Mesendoderm (in vitro differentiated cells): Measurements from ENCODE around the gene ACSS2.
A peak's percentile ranks its signal among the peaks of the same experiment; 100 is the strongest.

ENCODE experiments used
- DNase-seq: peaks from one replicate; pipeline ENCODE4 v3.0.0; 2013
- H2AK5ac ChIP-seq: 2 replicates; pipeline ENCODE4 v1.6.1; 2013; ENCODE audit warnings: low read length, inconsistent platforms
- H2BK120ac ChIP-seq: 2 replicates; pipeline ENCODE4 v1.6.1; 2013; ENCODE audit warnings: low read depth, mild to moderate bottlenecking, low read length, moderate library complexity, mixed read lengths
- H2BK15ac ChIP-seq: replicated peaks from 2 replicates; pipeline ENCODE4 v1.6.1; 2013; ENCODE audit warnings: low read depth, mild to moderate bottlenecking, moderate library complexity
- H2BK5ac ChIP-seq: 2 replicates; pipeline ENCODE4 v1.6.1; 2013; ENCODE audit warnings: low read length, inconsistent platforms
- H3K18ac ChIP-seq: 2 replicates; pipeline ENCODE4 v1.6.1; 2013; ENCODE audit warnings: mild to moderate bottlenecking, low read length, mixed read lengths
- H3K23ac ChIP-seq: one replicate; pipeline ENCODE4 v1.6.1; 2013; ENCODE audit warnings: low read length
- H3K27ac ChIP-seq: 2 replicates; pipeline ENCODE4 v1.5.1; 2013; ENCODE audit warnings: low read depth, mild to moderate bottlenecking, inconsistent platforms, low read length, moderate library complexity
- H3K27me3 ChIP-seq: 2 replicates; pipeline ENCODE4 v1.6.1; 2013; ENCODE audit warnings: low read length, control low read depth, mild to moderate bottlenecking, inconsistent platforms; ENCODE audit not compliant: insufficient read depth, poor library complexity
- H3K36me3 ChIP-seq: 2 replicates; pipeline ENCODE4 v1.6.1; 2013; ENCODE audit warnings: low read length, inconsistent platforms; ENCODE audit not compliant: control insufficient read depth, insufficient read depth
- H3K4ac ChIP-seq: one replicate; pipeline ENCODE4 v1.6.1; 2013; ENCODE audit warnings: low read depth, mild to moderate bottlenecking, low read length, moderate library complexity
- H3K4me1 ChIP-seq: 2 replicates; pipeline ENCODE4 v1.6.1; 2013; ENCODE audit warnings: low read depth, low read length, inconsistent platforms; ENCODE audit not compliant: control insufficient read depth
- H3K4me2 ChIP-seq: 2 replicates; pipeline ENCODE4 v1.6.1; 2013; ENCODE audit warnings: low read length
- H3K4me3 ChIP-seq: 2 replicates; pipeline ENCODE4 v1.5.1; 2013; ENCODE audit warnings: mild to moderate bottlenecking, low read length
- H3K56ac ChIP-seq: one replicate; pipeline ENCODE4 v1.6.1; 2013; ENCODE audit warnings: low read length
- H3K79me1 ChIP-seq: 2 replicates; pipeline ENCODE4 v1.6.1; 2013; ENCODE audit warnings: low read length, inconsistent platforms
- H3K79me2 ChIP-seq: 2 replicates; pipeline ENCODE4 v1.6.1; 2013; ENCODE audit warnings: mild to moderate bottlenecking, low read length; ENCODE audit not compliant: control insufficient read depth, insufficient read depth
- H3K9ac ChIP-seq: 2 replicates; pipeline ENCODE4 v1.6.1; 2013; ENCODE audit warnings: low read length, inconsistent platforms
- H4K5ac ChIP-seq: one replicate; pipeline ENCODE4 v1.6.1; 2013; ENCODE audit warnings: low read length
- H4K8ac ChIP-seq: one replicate; pipeline ENCODE4 v1.6.1; 2013; ENCODE audit warnings: low read depth, mild to moderate bottlenecking, control low read depth, low read length, moderate library complexity
- WGBS: extraction: QIAGEN DNeasy Blood & Tissue Kit; methylation state at CpG from one replicate; pipeline ENCODE4 v1.1.7; 2013; ENCODE audit warnings: low lambda C conversion rate, missing lambda C conversion rate; ENCODE audit not compliant: insufficient coverage; ENCODE audit errors: extremely low coverage; 5-methylcytosine and 5-hydroxymethylcytosine counted together

Gene ACSS2

DNA sequence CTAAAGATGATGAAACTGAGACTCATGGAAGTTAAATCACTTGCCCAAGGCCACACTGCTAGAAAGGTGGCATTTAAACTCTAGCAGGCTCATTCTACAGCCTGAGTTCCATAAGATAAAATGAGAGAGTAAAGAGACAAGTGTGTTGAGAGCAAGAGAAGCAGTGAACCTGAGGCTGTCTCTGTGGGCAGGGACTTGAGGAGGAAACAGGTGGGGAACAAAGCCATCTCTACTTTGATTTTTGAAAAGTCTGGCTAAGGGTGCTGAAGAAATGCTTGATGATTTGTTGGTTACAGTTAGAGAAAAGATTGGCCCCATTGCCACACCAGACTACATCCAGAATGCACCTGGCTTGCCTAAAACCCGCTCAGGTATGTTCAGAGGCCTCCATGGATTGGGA is 50.2 kb downstream of the ACSS2 start:
- Histone ChIP-seq H4K5ac (no peak overlapping the region), H3K36me3 (peaks cover 5% of the 10 kb centered on the region), H2BK120ac (no peak overlapping the region), H3K56ac (no peak overlapping the region), H2BK5ac (no peak overlapping the region), H3K79me2 (no peaks in the 10 kb centered on the region), H3K4me3 (no peak overlapping the region), H2AK5ac (no peak overlapping the region), H3K23ac (no peak overlapping the region), H3K27me3 (no peaks in the 10 kb centered on the region), H2BK15ac (no peak overlapping the region), H3K4me2 (no peak overlapping the region), H3K4me1 (no peaks in the 10 kb centered on the region), H3K79me1 (no peaks in the 10 kb centered on the region), H3K18ac (no peak overlapping the region), H3K9ac (no peak overlapping the region), H3K27ac (no peak overlapping the region), H4K8ac (no peak overlapping the region), H3K4ac (no peak overlapping the region)
- no peak for DNase-seq
- WGBS: no CpG with 5 or more reads among the region's 1 CpG

DNA sequence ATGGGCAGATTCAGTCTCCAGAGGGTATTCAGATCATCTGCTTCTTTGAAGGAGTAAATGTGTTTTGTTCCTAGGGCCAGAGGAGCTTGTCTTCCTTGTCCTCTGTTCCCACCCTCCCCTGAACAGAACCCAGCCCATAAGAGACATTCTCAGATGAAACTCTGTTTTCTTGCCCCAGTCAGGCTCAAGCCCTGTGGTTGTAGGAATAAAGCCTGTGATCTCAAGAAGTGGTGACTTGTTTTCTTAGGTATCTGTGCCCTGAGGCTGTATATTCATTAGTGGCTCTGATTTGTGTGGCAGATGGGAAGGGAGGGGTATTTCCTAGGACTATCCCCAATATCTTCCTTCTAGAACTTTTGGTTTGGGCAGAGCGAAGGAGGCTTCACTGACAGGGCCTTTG is 51.3 kb downstream of the ACSS2 start:
- H4K5ac ChIP-seq: no peak overlapping the region
- H2BK120ac ChIP-seq: no peak overlapping the region
- no peak overlapping the region for H3K23ac ChIP-seq
- H3K9ac ChIP-seq: no peak overlapping the region
- no peak overlapping the region for H3K4me2 ChIP-seq
- WGBS: no CpG with 5 or more reads among the region's 1 CpG
- no peak overlapping the region for H3K4me3 ChIP-seq
- H3K36me3 ChIP-seq: peaks cover 5% of the 10 kb centered on the region
- H3K79me1 ChIP-seq: no peaks in the 10 kb centered on the region
- no peaks in the 10 kb centered on the region for H3K4me1 ChIP-seq
- no peak overlapping the region for H3K4ac ChIP-seq
- no peak overlapping the region for H2BK15ac ChIP-seq
- H3K79me2 ChIP-seq: no peaks in the 10 kb centered on the region
- H3K18ac ChIP-seq: no peak overlapping the region
- H2BK5ac ChIP-seq: no peak overlapping the region
- H3K56ac ChIP-seq: no peak overlapping the region
- H4K8ac ChIP-seq: no peak overlapping the region
- H3K27ac ChIP-seq: no peak overlapping the region
- no peaks in the 10 kb centered on the region for H3K27me3 ChIP-seq
- DNase-seq: peak; percentile 60
- H2AK5ac ChIP-seq: no peak overlapping the region

- no peak for DNase-seq
- no peak overlapping the region for H3K4me2 ChIP-seq
- peaks cover 5% of the 10 kb centered on the region for H3K36me3 ChIP-seq
- H2BK15ac ChIP-seq: no peak overlapping the region
- no peak overlapping the region for H3K23ac ChIP-seq
- H2AK5ac ChIP-seq: no peak overlapping the region
- no peaks in the 10 kb centered on the region for H3K4me1 ChIP-seq
- H4K8ac ChIP-seq: no peak overlapping the region
- no CpG with 5 or more reads among the region's 2 CpGs for WGBS
- H2BK120ac ChIP-seq: no peak overlapping the region
- H3K27ac ChIP-seq: no peak overlapping the region
- H3K18ac ChIP-seq: no peak overlapping the region
- no peaks in the 10 kb centered on the region for H3K27me3 ChIP-seq
- H2BK5ac ChIP-seq: no peak overlapping the region
- no peak overlapping the region for H3K56ac ChIP-seq
- H3K4ac ChIP-seq: no peak overlapping the region
- no peaks in the 10 kb centered on the region for H3K79me2 ChIP-seq
- no peak overlapping the region for H3K9ac ChIP-seq
- H4K5ac ChIP-seq: no peak overlapping the region
- no peaks in the 10 kb centered on the region for H3K79me1 ChIP-seq
- no peak overlapping the region for H3K4me3 ChIP-seq
Observed at GRCh38 chr20:34928411-34928810, 52.0 kb downstream of the ACSS2 start.

- Histone ChIP-seq H2AK5ac (no peak overlapping the region), H3K27ac (no peak overlapping the region), H3K18ac (no peak overlapping the region), H3K9ac (no peak overlapping the region), H3K79me1 (no peaks in the 10 kb centered on the region), H3K4me1 (no peaks in the 10 kb centered on the region), H4K5ac (no peak overlapping the region), H2BK15ac (no peak overlapping the region), H4K8ac (no peak overlapping the region), H3K4ac (no peak overlapping the region), H3K4me3 (no peak overlapping the region), H3K56ac (no peak overlapping the region), H3K23ac (no peak overlapping the region), H3K27me3 (no peaks in the 10 kb centered on the region), H3K79me2 (no peaks in the 10 kb centered on the region), H2BK120ac (no peak overlapping the region), H3K36me3 (peaks cover 7% of the 10 kb centered on the region), H3K4me2 (no peak overlapping the region), H2BK5ac (no peak overlapping the region)
- no CpG with 5 or more reads among the region's 7 CpGs for whole genome bisulfite sequencing
- DNase-seq: no peak
Observed at GRCh38 chr20:34931771-34932170, 55.4 kb downstream of the ACSS2 start.

DNA sequence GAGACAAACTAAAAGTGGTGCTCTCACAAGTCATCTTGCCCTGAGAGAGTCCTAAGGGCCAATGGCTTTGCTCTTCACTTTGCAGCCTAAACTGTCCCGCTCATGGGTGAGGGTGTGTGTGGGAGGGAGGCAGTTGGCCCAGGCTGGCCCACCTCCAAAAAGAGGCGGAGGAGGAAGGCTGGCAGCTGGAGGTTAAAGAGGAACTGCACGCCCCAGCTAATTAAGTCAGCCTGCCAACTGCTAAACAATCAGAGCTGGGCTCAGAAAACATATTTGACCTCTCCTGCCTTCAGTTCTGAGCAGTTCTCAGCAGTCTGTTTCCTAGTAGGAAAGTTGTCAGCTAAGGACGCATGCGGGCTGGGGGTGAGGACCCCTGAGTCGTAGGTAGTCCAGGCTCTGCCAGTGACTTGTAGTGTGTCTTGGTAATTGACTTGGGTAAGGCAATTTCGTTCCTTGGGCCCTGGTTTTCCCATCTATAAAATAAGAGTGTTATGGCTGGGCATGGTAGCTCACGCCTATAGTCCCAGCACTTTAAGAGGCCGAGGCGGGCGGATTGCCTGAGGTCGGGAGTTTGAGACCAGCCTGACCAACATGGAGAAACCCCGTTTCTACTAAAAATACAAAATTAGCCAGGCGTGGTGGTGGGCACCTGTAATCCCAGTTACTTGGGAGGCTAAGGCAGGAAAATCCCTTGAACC is 62.2 kb downstream of the ACSS2 start:
- Histone ChIP-seq H3K27ac (no peak overlapping the region), H3K56ac (no peak overlapping the region), H3K9ac (no peak overlapping the region), H3K4me2 (no peak overlapping the region), H3K18ac (no peak overlapping the region), H3K36me3 (peaks cover 2% of the 10 kb centered on the region), H2BK15ac (no peak overlapping the region), H4K8ac (no peak overlapping the region), H2AK5ac (no peak overlapping the region), H4K5ac (no peak overlapping the region), H2BK5ac (no peak overlapping the region), H3K4me1 (no peaks in the 10 kb centered on the region), H3K23ac (no peak overlapping the region), H2BK120ac (no peak overlapping the region), H3K27me3 (no peaks in the 10 kb centered on the region), H3K4ac (no peak overlapping the region), H3K4me3 (no peak overlapping the region), H3K79me2 (no peaks in the 10 kb centered on the region), H3K79me1 (no peaks in the 10 kb centered on the region)
- WGBS: no CpG with 5 or more reads among the region's 14 CpGs
- no peak for DNase-seq

DNA sequence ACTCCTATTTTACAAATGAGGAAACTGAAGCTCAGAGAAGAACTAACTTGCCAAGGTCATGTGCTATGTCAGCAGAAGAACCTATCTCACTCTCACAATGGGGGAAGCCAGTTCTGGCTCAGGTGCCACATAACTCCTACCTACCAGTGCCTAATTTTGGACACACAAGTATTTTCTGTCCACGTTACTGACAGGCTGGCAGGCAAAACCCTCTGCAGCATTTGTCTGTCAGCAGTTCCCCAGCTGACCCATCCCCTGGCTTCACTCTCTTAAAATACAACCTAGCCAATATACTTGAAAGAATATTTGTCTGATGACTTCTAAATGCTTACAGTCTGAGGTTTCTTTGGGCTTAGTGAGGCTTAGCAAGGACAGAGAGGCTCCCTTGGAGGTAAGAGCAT is 63.7 kb downstream of the ACSS2 start:
- Histone ChIP-seq H3K27ac (no peak overlapping the region), H3K27me3 (no peaks in the 10 kb centered on the region), H3K4me3 (no peak overlapping the region), H3K4me1 (no peaks in the 10 kb centered on the region), H2BK15ac (no peak overlapping the region), H2AK5ac (no peak overlapping the region), H4K8ac (no peak overlapping the region), H3K79me1 (no peaks in the 10 kb centered on the region), H2BK5ac (no peak overlapping the region), H3K56ac (no peak overlapping the region), H3K23ac (no peak overlapping the region), H3K4me2 (no peak overlapping the region), H3K79me2 (no peaks in the 10 kb centered on the region), H3K4ac (no peak overlapping the region), H4K5ac (no peak overlapping the region), H3K36me3 (peaks cover 1% of the 10 kb centered on the region), H2BK120ac (no peak overlapping the region), H3K18ac (no peak overlapping the region), H3K9ac (no peak overlapping the region)
- no peak for DNase-seq
- WGBS: no CpG with 5 or more reads among the region's 1 CpG
